ENCODE results near the gene BMF.

DNA sequence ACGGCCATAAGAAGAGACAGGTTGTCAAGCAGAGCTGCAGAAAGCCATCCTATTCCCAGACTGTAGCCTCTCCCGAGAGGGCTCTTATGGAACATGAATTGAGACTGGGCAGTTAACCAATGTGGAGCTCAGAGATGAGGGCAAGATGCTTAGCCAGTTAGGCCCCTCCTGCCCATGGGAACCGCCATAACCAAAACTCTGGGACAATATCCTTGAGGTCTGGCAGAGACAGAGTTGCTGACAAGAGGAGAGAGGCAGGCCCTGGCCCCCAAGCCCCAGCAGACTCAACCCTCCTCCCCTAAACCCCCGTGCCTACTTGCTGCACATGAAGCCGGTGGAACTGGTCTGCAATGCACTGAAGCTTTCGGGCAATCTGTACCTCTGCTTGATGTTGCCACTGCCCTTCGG, 4.8 kb downstream of the BMF start:
- TF ChIP-seq CTCF (IDR thresholded peaks at IDR 0.05; ENCODE audit: poor library complexity), result no peak
- TF ChIP-seq EZH2 (IDR thresholded peaks at IDR 0.05; ENCODE audit: borderline replicate concordance), result no peak

Data from hepatocyte (in vitro differentiated cells).